GM23338 (cell line): ENCODE measurements around the gene MTA2. TPM values are rescaled to one million over a fixed set of nuclear protein-coding genes. Genes with fewer than 3 reads are reported as not detected.
"Not testable (repeated sequence)": the region's sequence is repeated elsewhere in the genome, so short reads cannot be mapped to it uniquely, and the experiment has no call there.

Experiments
- ATAC-seq: fragments of 200-7000 bp; cut with Tn5 transposase; 3 replicates; pipeline ENCODE4 v1.9.1; 2020
- DNase-seq: peaks from one replicate; pipeline ENCODE4 v3.0.0-alpha.2; 2015; ENCODE audit warnings: low spot score
- H2AFZ ChIP-seq: fragments of 200-600 bp; sonication (generic); 2 replicates; pipeline ENCODE4 v1.8.0; 2016; ENCODE audit warnings: antibody characterized with exemption, mild to moderate bottlenecking, moderate library complexity
- H3F3A ChIP-seq: fragments of 200-600 bp; sonication (generic); replicated peaks from 2 replicates; pipeline ENCODE4 v1.8.0; 2017; ENCODE audit warnings: antibody characterized with exemption, mixed run types, low read depth
- H3K27ac ChIP-seq: fragments of 200-600 bp; sonication (generic); 2 replicates; pipeline ENCODE4 v1.6.1; 2016; ENCODE audit warnings: low read depth
- H3K27me3 ChIP-seq: fragments of 200-600 bp; sonication (generic); 2 replicates; pipeline ENCODE4 v1.8.0; 2016; ENCODE audit warnings: mild to moderate bottlenecking, mixed run types, moderate library complexity; ENCODE audit not compliant: insufficient read depth
- H3K36me3 ChIP-seq: fragments of 200-600 bp; sonication (generic); 2 replicates; pipeline ENCODE4 v1.8.0; 2016; ENCODE audit warnings: mild to moderate bottlenecking; ENCODE audit not compliant: insufficient read depth
- H3K4me1 ChIP-seq: fragments of 200-600 bp; sonication (generic); 2 replicates; pipeline ENCODE4 v1.8.0; 2016; ENCODE audit warnings: mild to moderate bottlenecking, moderate library complexity; ENCODE audit not compliant: insufficient read depth
- H3K4me2 ChIP-seq: fragments of 200-600 bp; sonication (generic); 2 replicates; pipeline ENCODE4 v1.7.1; 2017; ENCODE audit warnings: mixed run types
- H3K4me3 ChIP-seq: fragments of 200-600 bp; sonication (generic); 2 replicates; pipeline ENCODE4 v1.6.1; 2016; ENCODE audit warnings: mixed run types
- H3K79me2 ChIP-seq: fragments of 200-600 bp; sonication (generic); replicated peaks from 2 replicates; pipeline ENCODE4 v1.8.0; 2017; ENCODE audit warnings: mild to moderate bottlenecking; ENCODE audit not compliant: insufficient read depth
- H3K9me2 ChIP-seq: fragments of 200-600 bp; sonication (generic); 2 replicates; pipeline ENCODE4 v1.8.0; 2017; ENCODE audit not compliant: insufficient read depth
- H4K20me1 ChIP-seq: fragments of 200-600 bp; sonication (generic); replicated peaks from 2 replicates; pipeline ENCODE4 v1.8.0; 2017; ENCODE audit warnings: mild to moderate bottlenecking; ENCODE audit not compliant: insufficient read depth
- H3K27ac Mint-ChIP-seq: 2 replicates; pipeline ENCODE4 v1.8.0; 2020; ENCODE audit warnings: inconsistent platforms, mild to moderate bottlenecking, moderate library complexity, mixed read lengths
- H3K27me3 Mint-ChIP-seq: 3 replicates; pipeline ENCODE4 v1.8.0; 2022; ENCODE audit warnings: low read depth, mild to moderate bottlenecking, moderate library complexity, mixed read lengths, inconsistent platforms; ENCODE audit not compliant: insufficient read depth, poor library complexity
- H3K36me3 Mint-ChIP-seq: 3 replicates; pipeline ENCODE4 v1.8.0; 2021; ENCODE audit warnings: low read depth, mild to moderate bottlenecking, inconsistent platforms, moderate library complexity, mixed read lengths
- H3K4me1 Mint-ChIP-seq: 3 replicates; pipeline ENCODE4 v1.8.0; 2020; ENCODE audit warnings: mild to moderate bottlenecking, inconsistent platforms, mixed read lengths
- H3K4me3 Mint-ChIP-seq: 3 replicates; pipeline ENCODE4 v1.8.0; 2021; ENCODE audit warnings: moderate library complexity, mild to moderate bottlenecking, inconsistent platforms, mixed read lengths
- H3K9me3 Mint-ChIP-seq: 3 replicates; pipeline ENCODE4 v1.8.0; 2020; ENCODE audit warnings: moderate library complexity, mild to moderate bottlenecking, inconsistent platforms, mixed read lengths
- CREB1 ChIP-seq: fragments of 250-450 bp; sonication (Bioruptor Pico); IDR thresholded peaks from 2 replicates; pipeline ENCODE4 v1.5.0; 2020; ENCODE audit warnings: low read depth, mild to moderate bottlenecking, moderate library complexity
- EZH2 ChIP-seq: fragments of 200-600 bp; sonication (generic); IDR thresholded peaks from one replicate; pipeline ENCODE4 v1.8.0; 2017; ENCODE audit warnings: antibody characterized with exemption, mild to moderate bottlenecking, low read depth; ENCODE audit not compliant: unreplicated experiment
- JUNB ChIP-seq: IDR thresholded peaks from one replicate; pipeline ENCODE4 v1.6.1; 2016; ENCODE audit warnings: antibody characterized with exemption; ENCODE audit not compliant: unreplicated experiment
- NANOG ChIP-seq: IDR thresholded peaks from 2 replicates; pipeline ENCODE4 v1.6.1; 2016; ENCODE audit warnings: antibody characterized with exemption, borderline replicate concordance
- POLR2AphosphoS5 ChIP-seq: IDR thresholded peaks from 2 replicates; pipeline ENCODE4 v1.6.1; 2016; ENCODE audit warnings: antibody characterized with exemption, low read depth
- STAT1 ChIP-seq: IDR thresholded peaks from one replicate; pipeline ENCODE4 v1.6.1; 2016; ENCODE audit warnings: antibody characterized with exemption; ENCODE audit not compliant: unreplicated experiment
- ZNF114 ChIP-seq: fragments of 250-450 bp; sonication (Bioruptor Pico); IDR thresholded peaks from 2 replicates; pipeline ENCODE4 v1.5.0; 2020; ENCODE audit warnings: mild to moderate bottlenecking, moderate library complexity
- ZNF331 ChIP-seq: fragments of 250-450 bp; sonication (Bioruptor Pico); IDR thresholded peaks from 2 replicates; pipeline ENCODE4 v1.5.0; 2020; ENCODE audit warnings: low read depth, mild to moderate bottlenecking, moderate library complexity
- polyA plus RNA-seq: library from polyadenylated mRNA; unstranded; fragments of >200 nt; fragmentation: Nextera tagmentation; extraction: Ambion mirVana; gene quantifications from 2 replicates; pipeline ENCODE4 v1.2.1, GENCODE V29; 2016
- total RNA-seq: library from RNA; depleted of rRNA; stranded (reverse); fragments of >200 nt; shearing (Covaris generic); gene quantifications from 2 replicates; pipeline ENCODE4 v1.2.3, GENCODE V29; 2014
- TF ChIP-seq, protein P1 (sequence below): IDR thresholded peaks from one replicate; pipeline ENCODE4 v1.6.1; 2018; ENCODE audit warnings: antibody characterized with exemption; ENCODE audit not compliant: unreplicated experiment
- TF ChIP-seq, protein P2 (sequence below), 2 experiments: fragments of 200-600 bp in 1 of 2; sonication (generic) in 1 of 2; conservative IDR thresholded peaks; 2 replicates each; pipeline versions ENCODE4 v1.5.1 to v1.6.1; 2016 to 2017; ENCODE audit warnings: antibody characterized with exemption in 2 of 2, low read depth in 2 of 2, mild to moderate bottlenecking in 2 of 2, moderate library complexity in 1 of 2

The MTA2 gene
- total and polyA plus RNA-seq, 2 experiments from 2014 or later: 22.9 to 102 TPM

DNA sequence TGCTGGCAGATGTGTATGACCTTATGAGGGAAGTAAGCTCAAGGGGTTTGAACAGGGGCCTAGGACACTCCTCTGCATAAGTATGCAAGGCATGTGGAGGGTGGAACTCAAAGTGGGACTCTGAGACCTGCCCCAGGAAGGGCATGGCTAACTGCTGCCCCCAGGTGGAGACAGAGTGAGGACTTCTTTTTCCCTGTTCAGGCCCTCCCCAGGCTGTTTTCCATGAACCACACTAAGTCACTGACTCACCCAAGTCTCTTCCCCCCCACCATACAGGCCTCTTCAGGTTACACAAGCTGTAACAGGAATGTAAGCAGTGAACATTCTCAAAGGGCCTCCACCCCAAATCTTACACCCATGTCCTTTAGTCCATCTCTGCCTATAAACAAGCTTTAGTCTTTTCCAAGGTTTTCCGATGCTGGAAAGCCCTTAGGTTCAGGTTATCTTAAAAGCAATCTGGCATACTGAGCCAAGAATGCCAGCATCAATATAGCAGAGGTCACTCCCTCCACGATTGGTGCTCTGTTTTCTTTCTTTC is 41.0 kb downstream of the MTA2 start:
- Histone ChIP-seq H3K27ac (peak overlapping the region; percentile 95), H3K79me2 (peaks cover 43% of the 10 kb centered on the region), H3K4me2 (peak overlapping the region; percentile 62), H2AFZ (no peak overlapping the region), H3K36me3 (peaks cover 48% of the 10 kb centered on the region), H3F3A (peaks cover 64% of the 10 kb centered on the region), H3K4me1 (peaks cover 62% of the 10 kb centered on the region), H3K27me3 (no peaks in the 10 kb centered on the region), H3K4me3 (peak overlapping the region; percentile 37), H4K20me1 (peaks cover 60% of the 10 kb centered on the region), H3K9me2 (no peaks in the 10 kb centered on the region)
- ATAC-seq (peak; percentile 72), DNase-seq (peak; percentile 98)
- no peak for TF ChIP-seq EZH2
- TF ChIP-seq, protein P1, sequence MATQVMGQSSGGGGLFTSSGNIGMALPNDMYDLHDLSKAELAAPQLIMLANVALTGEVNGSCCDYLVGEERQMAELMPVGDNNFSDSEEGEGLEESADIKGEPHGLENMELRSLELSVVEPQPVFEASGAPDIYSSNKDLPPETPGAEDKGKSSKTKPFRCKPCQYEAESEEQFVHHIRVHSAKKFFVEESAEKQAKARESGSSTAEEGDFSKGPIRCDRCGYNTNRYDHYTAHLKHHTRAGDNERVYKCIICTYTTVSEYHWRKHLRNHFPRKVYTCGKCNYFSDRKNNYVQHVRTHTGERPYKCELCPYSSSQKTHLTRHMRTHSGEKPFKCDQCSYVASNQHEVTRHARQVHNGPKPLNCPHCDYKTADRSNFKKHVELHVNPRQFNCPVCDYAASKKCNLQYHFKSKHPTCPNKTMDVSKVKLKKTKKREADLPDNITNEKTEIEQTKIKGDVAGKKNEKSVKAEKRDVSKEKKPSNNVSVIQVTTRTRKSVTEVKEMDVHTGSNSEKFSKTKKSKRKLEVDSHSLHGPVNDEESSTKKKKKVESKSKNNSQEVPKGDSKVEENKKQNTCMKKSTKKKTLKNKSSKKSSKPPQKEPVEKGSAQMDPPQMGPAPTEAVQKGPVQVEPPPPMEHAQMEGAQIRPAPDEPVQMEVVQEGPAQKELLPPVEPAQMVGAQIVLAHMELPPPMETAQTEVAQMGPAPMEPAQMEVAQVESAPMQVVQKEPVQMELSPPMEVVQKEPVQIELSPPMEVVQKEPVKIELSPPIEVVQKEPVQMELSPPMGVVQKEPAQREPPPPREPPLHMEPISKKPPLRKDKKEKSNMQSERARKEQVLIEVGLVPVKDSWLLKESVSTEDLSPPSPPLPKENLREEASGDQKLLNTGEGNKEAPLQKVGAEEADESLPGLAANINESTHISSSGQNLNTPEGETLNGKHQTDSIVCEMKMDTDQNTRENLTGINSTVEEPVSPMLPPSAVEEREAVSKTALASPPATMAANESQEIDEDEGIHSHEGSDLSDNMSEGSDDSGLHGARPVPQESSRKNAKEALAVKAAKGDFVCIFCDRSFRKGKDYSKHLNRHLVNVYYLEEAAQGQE: no peak
- TF ChIP-seq, protein P2, sequence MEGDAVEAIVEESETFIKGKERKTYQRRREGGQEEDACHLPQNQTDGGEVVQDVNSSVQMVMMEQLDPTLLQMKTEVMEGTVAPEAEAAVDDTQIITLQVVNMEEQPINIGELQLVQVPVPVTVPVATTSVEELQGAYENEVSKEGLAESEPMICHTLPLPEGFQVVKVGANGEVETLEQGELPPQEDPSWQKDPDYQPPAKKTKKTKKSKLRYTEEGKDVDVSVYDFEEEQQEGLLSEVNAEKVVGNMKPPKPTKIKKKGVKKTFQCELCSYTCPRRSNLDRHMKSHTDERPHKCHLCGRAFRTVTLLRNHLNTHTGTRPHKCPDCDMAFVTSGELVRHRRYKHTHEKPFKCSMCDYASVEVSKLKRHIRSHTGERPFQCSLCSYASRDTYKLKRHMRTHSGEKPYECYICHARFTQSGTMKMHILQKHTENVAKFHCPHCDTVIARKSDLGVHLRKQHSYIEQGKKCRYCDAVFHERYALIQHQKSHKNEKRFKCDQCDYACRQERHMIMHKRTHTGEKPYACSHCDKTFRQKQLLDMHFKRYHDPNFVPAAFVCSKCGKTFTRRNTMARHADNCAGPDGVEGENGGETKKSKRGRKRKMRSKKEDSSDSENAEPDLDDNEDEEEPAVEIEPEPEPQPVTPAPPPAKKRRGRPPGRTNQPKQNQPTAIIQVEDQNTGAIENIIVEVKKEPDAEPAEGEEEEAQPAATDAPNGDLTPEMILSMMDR (conservative IDR thresholded peaks at IDR 0.05; ENCODE audit: low read depth in 2 of 2): peak; percentile 82 to 92
- no peak for TF ChIP-seq STAT1
- TF ChIP-seq POLR2AphosphoS5: peak; percentile 29; the same call in 1 of the 2 replicates
- TF ChIP-seq ZNF331 (CRISPR knock-in tag): no peak
- no peak for TF ChIP-seq ZNF114
- TF ChIP-seq NANOG: no peak
- TF ChIP-seq JUNB: no peak
- TF ChIP-seq CREB1: no peak
- H3K27me3 Mint-ChIP-seq: peaks cover 32% of the 10 kb centered on the region
- no peaks in the 10 kb centered on the region; the same call in 2 of the 3 replicates for H3K9me3 Mint-ChIP-seq
- H3K4me3 Mint-ChIP-seq: peak overlapping the region; percentile 50
- H3K36me3 Mint-ChIP-seq: peaks cover 94% of the 10 kb centered on the region
- peak overlapping the region; percentile 96 for H3K27ac Mint-ChIP-seq
- peaks cover 57% of the 10 kb centered on the region for H3K4me1 Mint-ChIP-seq

DNA sequence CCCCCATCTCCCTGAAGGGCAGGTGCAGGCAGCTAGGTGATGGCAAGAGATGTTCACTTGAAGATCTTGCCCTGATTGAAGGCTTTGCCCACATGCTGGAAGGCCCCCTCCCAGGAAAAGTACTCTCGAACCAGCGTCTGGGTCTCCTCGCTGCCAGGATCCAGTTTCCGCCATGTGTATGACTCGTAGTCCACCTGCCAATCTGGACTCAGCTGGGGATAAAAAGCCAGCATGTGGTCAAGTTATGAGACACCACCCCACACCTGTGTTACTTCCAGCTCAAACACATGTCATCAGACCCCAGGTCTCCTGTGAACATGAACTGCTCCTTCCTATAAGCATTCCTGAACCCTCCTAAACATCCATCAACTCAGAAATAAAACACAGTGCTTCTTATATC is 42.0 kb downstream of the MTA2 start:
- not testable (repeated sequence) for H3K9me2 ChIP-seq, DNase-seq, H3K9me3 Mint-ChIP-seq, ATAC-seq, H3K4me3 ChIP-seq, H2AFZ ChIP-seq, H3K27me3 ChIP-seq
- Mint-ChIP-seq H3K36me3 (peaks cover 87% of the 10 kb centered on the region), H3K27me3 (peaks cover 32% of the 10 kb centered on the region), H3K27ac (peak overlapping the region; percentile 96), H3K4me1 (peaks cover 60% of the 10 kb centered on the region), H3K4me3 (peak overlapping the region; percentile 48; the same call in 2 of the 3 replicates)
- Histone ChIP-seq H3K4me1 (peaks cover 63% of the 10 kb centered on the region), H3K4me2 (peak overlapping the region; percentile 42), H3K79me2 (peaks cover 33% of the 10 kb centered on the region), H3K36me3 (peaks cover 39% of the 10 kb centered on the region), H3K27ac (peak overlapping the region; percentile 92), H3F3A (peaks cover 62% of the 10 kb centered on the region), H4K20me1 (peaks cover 50% of the 10 kb centered on the region)
